ENCODE data around the gene RNF213. TPM values are rescaled to one million over a fixed set of nuclear protein-coding genes. Genes with fewer than 3 reads are reported as not detected.

RNF213 gene
- total and polyA plus RNA-seq, 10 of the 15 experiments (the other 5 are each of a cell fraction or from before 2014, with no cell fraction given): 18.6 to 145 (median 65.8) TPM

- intact Hi-C loops (cut with micrococcal nuclease; ENCODE audit: unreplicated experiment): no loop called here
These were observed 33.5 kb upstream of the RNF213 start for GRCh38 chr17:80227156-80227555.

GRCh38 chr17:80227666-80228065 is 33.0 kb upstream of the RNF213 start:
- Histone ChIP-seq H3K27ac (ENCODE audit: control insufficient read depth, insufficient read depth) (no peak overlapping the region), H3K9ac (ENCODE audit: control insufficient read depth, insufficient read depth, low read length) (no peak overlapping the region), H3K79me2 (ENCODE audit: control insufficient read depth, insufficient read depth, low read length) (no peaks in the 10 kb centered on the region), H4K20me1 (ENCODE audit: control insufficient read depth, insufficient read depth) (no peaks in the 10 kb centered on the region), H3K27me3 (replicated peaks in 1 of 2; ENCODE audit: control insufficient read depth in 2 of 2, insufficient read depth in 2 of 2, low read length in 1 of 2) (no peaks in the 10 kb centered on the region), H3K4me2 (ENCODE audit: control insufficient read depth, insufficient read depth) (no peak overlapping the region), H3K4me3 (no peak overlapping the region), H2AFZ (ENCODE audit: control insufficient read depth, low read depth, low read length) (no peak overlapping the region), H3K36me3 (ENCODE audit: control insufficient read depth in 2 of 2, insufficient read depth in 2 of 2, low read length in 1 of 2) (no peaks in the 10 kb centered on the region), H3K4me1 (ENCODE audit: control insufficient read depth, insufficient read depth, low read length) (no peaks in the 10 kb centered on the region), H3K9me3 (replicated peaks; ENCODE audit: control insufficient read depth, insufficient read depth, low read length) (peaks cover 3% of the 10 kb centered on the region; the same call in 2 of the 3 replicates)
- BruUV-seq (replicated peaks): no TSS peak
- ChIA-PET CTCF (no interaction called here), POLR2A (no interaction called here), SMC1A (ENCODE audit: uncharacterized antibody, unreplicated experiment) (interaction anchor here (0.6 kb wide), 1 partner anchor 487 kb away, joined by 3 read pairs; no protein-coding TSS in a partner anchor), RAD21 (ENCODE audit: unreplicated experiment) (no interaction called here)
- 50% methylated on average over 11 of the region's 11 CpGs for WGBS (ENCODE audit: insufficient coverage, insufficient replicate concordance, low lambda C conversion rate, missing lambda C conversion rate)
- DNase-seq (ENCODE audit: low read depth, low spot score) (no peak), ATAC-seq (no peak), FAIRE-seq (no peak)
- intact Hi-C loops (cut with micrococcal nuclease; ENCODE audit: unreplicated experiment): no loop called here
- in situ Hi-C loops (cut with MboI): no loop called here
- TF ChIP-seq HCFC1 (IDR thresholded peaks at IDR 0.05; ENCODE audit: low read length): no peak
- no peak for TF ChIP-seq CBX5 (IDR thresholded peaks at IDR 0.05; ENCODE audit: low read depth)
- TF ChIP-seq POLR2AphosphoS5 (IDR thresholded peaks at IDR 0.05; ENCODE audit: low read length): no peak
- no peak for TF ChIP-seq NFYB (IDR thresholded peaks at IDR 0.05; ENCODE audit: insufficient read depth, low read depth, low read length)
- no peak for TF ChIP-seq ZNF384 (IDR thresholded peaks at IDR 0.05; ENCODE audit: borderline replicate concordance, low read depth, low read length)
- no peak for TF ChIP-seq CBX3 (IDR thresholded peaks at IDR 0.05; ENCODE audit: borderline replicate concordance, low read depth)
- TF ChIP-seq SIN3A (IDR thresholded peaks at IDR 0.05; ENCODE audit: low read depth, low read length): no peak
- TF ChIP-seq BCL3 (IDR thresholded peaks at IDR 0.05; ENCODE audit: borderline replicate concordance, insufficient read depth, low read depth, low read length, poor library complexity, severe bottlenecking): no peak
- no peak for TF ChIP-seq TARDBP (IDR thresholded peaks at IDR 0.05; ENCODE audit: borderline replicate concordance)
- TF ChIP-seq JUNB (IDR thresholded peaks at IDR 0.05): no peak
- TF ChIP-seq CHD2 (IDR thresholded peaks at IDR 0.05; ENCODE audit: borderline replicate concordance, low read depth, low read length): no peak
- no peak for TF ChIP-seq RFX5 (IDR thresholded peaks at IDR 0.05; ENCODE audit: low read depth, low read length)

More at GRCh38 chr17:80227156-80227555, 33.5 kb upstream of the RNF213 start:
- Histone ChIP-seq H3K36me3 (ENCODE audit: control insufficient read depth in 2 of 2, insufficient read depth in 2 of 2, low read length in 1 of 2) (no peaks in the 10 kb centered on the region), H3K27ac (ENCODE audit: control insufficient read depth, insufficient read depth) (no peak overlapping the region), H3K27me3 (replicated peaks in 1 of 2; ENCODE audit: control insufficient read depth in 2 of 2, insufficient read depth in 2 of 2, low read length in 1 of 2) (no peaks in the 10 kb centered on the region), H3K9me3 (replicated peaks; ENCODE audit: control insufficient read depth, insufficient read depth, low read length) (peaks cover under 1% of the 10 kb centered on the region; the same call in 1 of the 3 replicates), H3K4me2 (ENCODE audit: control insufficient read depth, insufficient read depth) (no peak overlapping the region), H3K9ac (ENCODE audit: control insufficient read depth, insufficient read depth, low read length) (no peak overlapping the region), H3K4me1 (ENCODE audit: control insufficient read depth, insufficient read depth, low read length) (no peaks in the 10 kb centered on the region), H3K79me2 (ENCODE audit: control insufficient read depth, insufficient read depth, low read length) (no peaks in the 10 kb centered on the region), H3K4me3 (no peak overlapping the region), H2AFZ (ENCODE audit: control insufficient read depth, low read depth, low read length) (no peak overlapping the region), H4K20me1 (ENCODE audit: control insufficient read depth, insufficient read depth) (no peaks in the 10 kb centered on the region)
- ChIA-PET RAD21 (ENCODE audit: unreplicated experiment) (no interaction called here), CTCF (no interaction called here), SMC1A (ENCODE audit: uncharacterized antibody, unreplicated experiment) (no interaction called here), POLR2A (no interaction called here)
- DNase-seq (ENCODE audit: low read depth, low spot score): no peak
- FAIRE-seq: no peak
- ATAC-seq: no peak
- no TSS peak for BruUV-seq (replicated peaks)
- WGBS (ENCODE audit: insufficient coverage, insufficient replicate concordance, low lambda C conversion rate, missing lambda C conversion rate): 91% methylated on average over 4 of the region's 4 CpGs
- no peak for TF ChIP-seq GATAD2B (conservative IDR thresholded peaks at IDR 0.05; ENCODE audit: low read depth)
- TF ChIP-seq POLR2AphosphoS2 (IDR thresholded peaks at IDR 0.05; ENCODE audit: low read depth, low read length): no peak
- no peak for TF ChIP-seq MTA2 (IDR thresholded peaks at IDR 0.05; ENCODE audit: low read depth)
- no peak for TF ChIP-seq SPI1 (IDR thresholded peaks at IDR 0.05; ENCODE audit: borderline replicate concordance, insufficient read depth, low read depth, low read length)
- TF ChIP-seq PBX3 (IDR thresholded peaks at IDR 0.05; ENCODE audit: insufficient replicate concordance, low read depth, low read length): no peak
- no peak for TF ChIP-seq POU2F2 (IDR thresholded peaks at IDR 0.05; ENCODE audit: borderline replicate concordance, low read depth, low read length)
- TF ChIP-seq NFIC (IDR thresholded peaks at IDR 0.05; ENCODE audit: low read depth, low read length): no peak
- TF ChIP-seq EED (IDR thresholded peaks at IDR 0.05; ENCODE audit: low read depth): no peak
- no peak for TF ChIP-seq SRF (IDR thresholded peaks at IDR 0.05; ENCODE audit: low read depth in 2 of 2, low read length in 2 of 2)
- in situ Hi-C loops (cut with MboI): no loop called here

All from GM12878 (cell line).